Testis (tissue), 2 donors: ENCODE measurements around the gene LYRM4.

Experiments
- CTCF ChIP-seq, 3 experiments: fragments of 450-650 bp in 2 of 3; fragments of 200-600 bp in 1 of 3; sonication (generic) in 1 of 3; IDR thresholded peaks; one replicate each; pipeline ENCODE4 v1.5.1; 2016 to 2019; ENCODE audit warnings: antibody characterized with exemption in 3 of 3, mild to moderate bottlenecking in 2 of 3, moderate library complexity in 1 of 3
- POLR2A ChIP-seq: fragments of 450-650 bp; IDR thresholded peaks from one replicate; pipeline ENCODE4 v1.6.1; 2017; ENCODE audit warnings: antibody characterized with exemption, mild to moderate bottlenecking, moderate library complexity

DNA sequence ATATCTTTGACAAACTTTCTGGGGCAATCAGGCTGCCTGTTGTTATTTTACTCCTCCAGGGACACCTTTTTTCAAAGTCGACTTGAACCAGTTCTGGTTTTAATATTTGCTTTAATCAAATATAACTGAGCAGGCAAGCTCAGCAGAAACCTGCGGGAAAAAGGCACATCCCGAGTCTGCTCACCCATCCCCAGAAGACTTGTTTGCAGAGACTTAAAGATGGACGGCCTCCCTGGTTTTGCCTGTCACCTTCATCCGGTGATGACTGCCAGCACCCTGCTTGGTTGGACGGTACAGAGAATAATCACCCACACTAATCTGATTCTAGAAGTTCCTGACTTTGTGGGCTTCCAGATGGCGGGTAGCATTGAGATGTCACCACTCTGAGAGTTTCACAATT is 138.8 kb downstream of the LYRM4 start:
- TF ChIP-seq CTCF (IDR thresholded peaks at IDR 0.05) = no peak
- no peak for TF ChIP-seq POLR2A
